ENCODE measurements around the gene ARAF. TPM values are rescaled to one million over a fixed set of nuclear protein-coding genes. Genes with fewer than 3 reads are reported as not detected.

Gene ARAF
- total and polyA plus RNA-seq, 2 of the 8 experiments (the other 6 are each of a cell fraction or from before 2014, with no cell fraction given) = 39.0 to 45.2 TPM

DNA sequence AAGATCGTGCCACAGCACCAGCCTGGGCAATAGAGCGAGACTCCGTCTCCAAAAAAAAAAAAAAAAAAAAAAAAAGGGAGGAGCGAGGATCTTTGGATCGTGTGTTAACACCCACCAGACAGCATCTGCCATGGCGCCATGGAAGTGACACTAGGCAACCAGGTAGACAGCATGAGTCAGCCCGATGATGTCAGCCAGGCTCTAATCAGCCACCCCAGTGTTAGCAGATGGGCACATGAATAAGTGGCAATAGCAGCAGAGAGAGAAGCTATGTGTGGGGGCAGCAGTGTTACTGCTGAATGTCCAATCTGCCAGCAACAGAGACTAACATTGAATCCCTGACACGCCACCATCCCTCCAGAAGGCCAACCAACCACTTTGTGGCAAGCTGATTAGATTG, 52.1 kb downstream of the ARAF start:
- Histone ChIP-seq H2BK15ac (ENCODE audit: low read length) (no peak overlapping the region), H4K5ac (ENCODE audit: insufficient read length, low read depth, low read length) (no peak overlapping the region), H3K4me2 (ENCODE audit: insufficient read depth in 1 of 2, low read depth in 2 of 2, low read length in 2 of 2) (no peak overlapping the region), H2BK120ac (replicated peaks; ENCODE audit: low read depth, low read length) (no peak overlapping the region), H3K27ac (ENCODE audit: low read depth, low read length) (no peak overlapping the region), H4K8ac (ENCODE audit: extremely low read depth, insufficient read depth, low read length) (no peak overlapping the region), H2BK5ac (ENCODE audit: low read depth, low read length) (no peak overlapping the region), H2BK20ac (ENCODE audit: low read length) (no peak overlapping the region), H3K14ac (ENCODE audit: insufficient read length) (no peak overlapping the region), H2AFZ (ENCODE audit: low read length) (no peak overlapping the region), H3K27me3 (replicated peaks in 1 of 4; ENCODE audit: control insufficient read depth in 3 of 4, extremely low read depth in 1 of 4, insufficient read depth in 3 of 4, low read length in 3 of 4) (no peaks in the 10 kb centered on the region), H3K23ac (ENCODE audit: insufficient read length) (no peak overlapping the region), H3K36me3 (ENCODE audit: control insufficient read depth in 2 of 4, insufficient read depth in 4 of 4, low read length in 3 of 4) (no peaks in the 10 kb centered on the region), H3K9ac (replicated peaks in 1 of 4; ENCODE audit: extremely low read depth in 1 of 4, low read depth in 3 of 4, low read length in 3 of 4) (no peak overlapping the region), H3K4me3 (ENCODE audit: extremely low read depth in 1 of 4, insufficient read depth in 2 of 4, low read depth in 3 of 4, low read length in 4 of 4) (no peak overlapping the region), H3K79me1 (ENCODE audit: low read depth, low read length) (no peaks in the 10 kb centered on the region), H3K23me2 (ENCODE audit: low read depth, low read length) (no peaks in the 10 kb centered on the region), H2BK12ac (ENCODE audit: low read depth, low read length) (no peak overlapping the region), H4K91ac (replicated peaks; ENCODE audit: insufficient read length, low read length) (no peak overlapping the region), H3K4me1 (replicated peaks in 1 of 4; ENCODE audit: control insufficient read depth in 3 of 4, insufficient read depth in 4 of 4, low read length in 3 of 4) (peaks cover 0 to 8% (median 3%) of the 10 kb centered on the region in 4 experiments; a peak in 6 of 7 replicates), H3K9me3 (ENCODE audit: insufficient read depth in 2 of 2, low read depth in 1 of 2, low read length in 1 of 2) (no peaks in the 10 kb centered on the region), H4K20me1 (replicated peaks in 1 of 2; ENCODE audit: control insufficient read depth in 1 of 2, insufficient read depth in 2 of 2, low read length in 2 of 2) (no peaks in the 10 kb centered on the region), H3K4ac (replicated peaks; ENCODE audit: insufficient read length, low read depth, low read length) (no peak overlapping the region), H3K56ac (replicated peaks; ENCODE audit: insufficient read length, low read depth, low read length) (no peak overlapping the region), H2AK5ac (ENCODE audit: low read depth, low read length) (no peak overlapping the region), H3K79me2 (ENCODE audit: control insufficient read depth in 1 of 2, insufficient read depth in 2 of 2, low read length in 2 of 2) (no peaks in the 10 kb centered on the region), H3K18ac (ENCODE audit: extremely low read depth, low read length) (no peak overlapping the region)
- WGBS, 2 experiments (ENCODE audit: extremely low coverage in 1 of 2, insufficient coverage in 1 of 2, insufficient read length in 1 of 2, insufficient replicate concordance in 2 of 2, low coverage in 1 of 2, low lambda C conversion rate in 2 of 2, missing lambda C conversion rate in 1 of 2) = 89% methylated on average over 3 of the region's 8 CpGs; no CpG with 5 or more reads in 1 of the 2 experiments
- TF ChIP-seq CBX5 (IDR thresholded peaks at IDR 0.05; ENCODE audit: low read depth, low read length) (no peak), SP2 (IDR thresholded peaks at IDR 0.05; ENCODE audit: low read length) (no peak), KDM5A (IDR thresholded peaks at IDR 0.05; ENCODE audit: low read length) (no peak)
- CTCF ChIA-PET (ENCODE audit: partially characterized antibody) = interaction anchor here (1.9 to 2.1 kb wide), 2 partner anchors 12 to 31 kb away, joined by 4 to 5 read pairs; no protein-coding TSS in a partner anchor
- DNase-seq (ENCODE audit: low read depth in 1 of 2, low spot score in 2 of 2) (no peak), FAIRE-seq (no peak)
- POLR2A ChIA-PET (ENCODE audit: partially characterized antibody) = interaction anchor here (1.2 kb wide), 1 partner anchor 57 kb away, joined by 3 read pairs; no protein-coding TSS in a partner anchor

All from H1 (cell line).